ENCODE data around the gene HDAC4.

DNA sequence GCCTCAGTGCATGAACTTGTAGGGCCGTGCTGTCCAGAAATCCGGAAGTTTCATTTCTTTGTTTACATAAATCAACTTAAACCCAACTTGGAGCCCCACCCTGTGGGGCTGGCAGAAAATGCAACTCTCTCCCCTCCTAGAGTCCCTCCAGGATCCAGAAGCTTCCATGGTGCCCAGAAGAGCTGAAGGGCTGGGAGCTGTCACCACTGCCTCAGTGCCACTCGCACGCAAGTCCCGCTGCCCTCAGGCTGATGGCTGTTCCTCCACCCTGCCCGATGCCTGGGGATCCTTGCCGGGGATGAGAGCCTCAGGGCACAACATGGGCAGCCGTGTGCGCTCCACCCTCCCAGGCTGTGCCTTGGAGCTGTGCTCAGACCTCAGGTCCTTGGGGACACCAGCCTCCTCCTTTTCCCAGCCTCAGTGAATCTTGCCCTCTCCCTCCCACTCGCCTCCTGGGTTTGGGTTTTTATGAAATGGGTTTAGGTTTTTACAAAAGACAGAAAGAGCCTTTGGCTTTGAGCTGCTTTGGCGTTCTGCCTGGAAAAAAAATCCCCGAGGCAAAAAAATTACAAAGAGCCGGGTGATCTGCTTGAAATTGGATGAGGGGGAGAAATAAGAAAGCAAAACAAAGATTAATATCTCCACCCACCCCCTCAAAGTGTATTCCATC, 397.7 kb downstream of the HDAC4 start:
- TF ChIP-seq POLR2A (IDR thresholded peaks at IDR 0.05; ENCODE audit: low read depth, low read length) (no peak), SREBF1 (IDR thresholded peaks at IDR 0.05; ENCODE audit: low read length) (no peak), SREBF2 (IDR thresholded peaks at IDR 0.05; ENCODE audit: low read length) (no peak), ETV6 (conservative IDR thresholded peaks at IDR 0.05 in 1 of 2, IDR thresholded peaks at IDR 0.05 in 1 of 2; ENCODE audit: borderline replicate concordance in 1 of 2, low read depth in 1 of 2) (no peak), SMC3 (IDR thresholded peaks at IDR 0.05; ENCODE audit: borderline replicate concordance, low read length) (no peak), EP300 (IDR thresholded peaks at IDR 0.05; ENCODE audit: borderline replicate concordance in 1 of 2, control insufficient read depth in 1 of 2, low read depth in 2 of 2, low read length in 2 of 2) (no peak), POLR2AphosphoS5 (IDR thresholded peaks at IDR 0.05; ENCODE audit: low read length) (no peak), MYC (IDR thresholded peaks at IDR 0.05; ENCODE audit: insufficient read depth, insufficient read length, insufficient replicate concordance, low read length, severe bottlenecking) (no peak), CREB1 (IDR thresholded peaks at IDR 0.05; ENCODE audit: low read depth) (no peak), GABPA (IDR thresholded peaks at IDR 0.05; ENCODE audit: low read depth) (no peak)
- TF ChIP-seq, protein P1, sequence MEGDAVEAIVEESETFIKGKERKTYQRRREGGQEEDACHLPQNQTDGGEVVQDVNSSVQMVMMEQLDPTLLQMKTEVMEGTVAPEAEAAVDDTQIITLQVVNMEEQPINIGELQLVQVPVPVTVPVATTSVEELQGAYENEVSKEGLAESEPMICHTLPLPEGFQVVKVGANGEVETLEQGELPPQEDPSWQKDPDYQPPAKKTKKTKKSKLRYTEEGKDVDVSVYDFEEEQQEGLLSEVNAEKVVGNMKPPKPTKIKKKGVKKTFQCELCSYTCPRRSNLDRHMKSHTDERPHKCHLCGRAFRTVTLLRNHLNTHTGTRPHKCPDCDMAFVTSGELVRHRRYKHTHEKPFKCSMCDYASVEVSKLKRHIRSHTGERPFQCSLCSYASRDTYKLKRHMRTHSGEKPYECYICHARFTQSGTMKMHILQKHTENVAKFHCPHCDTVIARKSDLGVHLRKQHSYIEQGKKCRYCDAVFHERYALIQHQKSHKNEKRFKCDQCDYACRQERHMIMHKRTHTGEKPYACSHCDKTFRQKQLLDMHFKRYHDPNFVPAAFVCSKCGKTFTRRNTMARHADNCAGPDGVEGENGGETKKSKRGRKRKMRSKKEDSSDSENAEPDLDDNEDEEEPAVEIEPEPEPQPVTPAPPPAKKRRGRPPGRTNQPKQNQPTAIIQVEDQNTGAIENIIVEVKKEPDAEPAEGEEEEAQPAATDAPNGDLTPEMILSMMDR (IDR thresholded peaks at IDR 0.05 in 2 of 3, conservative IDR thresholded peaks at IDR 0.05 in 1 of 3; ENCODE audit: control insufficient read depth in 2 of 3, extremely low read depth in 1 of 3, insufficient read depth in 1 of 3, low read depth in 3 of 3, low read length in 3 of 3) = no peak

Data from GM12878 (cell line).